Measurements from ENCODE around the gene ABCG1.

The ABCG1 gene

GRCh38 chr21:42232176-42232825 lies 13.4 kb downstream of the ABCG1 start:
- DNase-seq (ENCODE audit: low read depth) = no peak

DNA sequence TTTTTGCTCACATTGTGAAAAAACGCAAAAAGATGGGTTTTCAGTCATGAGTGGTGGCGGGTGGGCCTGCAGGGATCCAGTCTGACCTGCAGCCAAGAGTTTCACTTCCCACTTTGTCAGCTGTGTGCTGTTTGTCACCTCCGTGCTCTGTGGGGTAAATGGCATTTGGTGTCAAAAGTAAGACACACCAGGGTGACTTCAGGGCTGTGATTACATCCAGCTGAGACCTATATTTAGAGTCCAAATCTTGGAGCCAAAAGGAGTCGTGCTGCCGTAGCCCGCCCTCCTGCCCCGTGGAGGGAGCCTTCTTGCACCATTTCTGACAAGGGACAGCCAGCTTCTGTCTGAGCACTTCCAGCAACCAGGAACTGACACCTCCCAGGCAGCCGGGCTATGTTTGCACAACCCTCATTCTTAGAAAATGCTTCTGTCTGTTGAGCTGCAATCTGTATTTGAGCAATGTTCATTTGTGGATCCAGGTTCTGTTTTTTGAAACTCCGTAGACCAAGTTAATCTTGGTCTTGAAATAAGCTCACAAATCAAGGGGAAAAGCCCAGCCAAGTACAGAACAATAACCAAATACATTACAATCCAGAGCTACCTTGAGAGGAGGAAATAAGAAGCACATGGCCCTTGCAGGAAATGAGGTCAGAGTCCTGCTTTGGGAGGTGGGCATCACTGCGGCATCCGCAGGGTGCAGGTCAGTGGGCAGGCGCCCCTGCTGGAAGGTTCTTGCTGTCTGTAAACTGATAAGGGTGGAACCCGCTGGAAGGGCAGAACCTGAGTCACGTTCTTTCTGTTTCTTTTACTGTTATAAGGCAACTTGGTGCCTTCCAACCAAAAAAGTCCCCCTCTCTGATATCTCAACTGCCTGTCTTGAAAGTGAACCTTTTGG lies 14.4 kb downstream of the ABCG1 start:
- no peak for DNase-seq (ENCODE audit: low read depth)

- no peak for DNase-seq (ENCODE audit: low read depth)
Observed at GRCh38 chr21:42234041-42234440, 15.1 kb downstream of the ABCG1 start.

GRCh38 chr21:42234464-42235241 lies 15.7 kb downstream of the ABCG1 start:
- no peak for DNase-seq (ENCODE audit: low read depth)

DNA sequence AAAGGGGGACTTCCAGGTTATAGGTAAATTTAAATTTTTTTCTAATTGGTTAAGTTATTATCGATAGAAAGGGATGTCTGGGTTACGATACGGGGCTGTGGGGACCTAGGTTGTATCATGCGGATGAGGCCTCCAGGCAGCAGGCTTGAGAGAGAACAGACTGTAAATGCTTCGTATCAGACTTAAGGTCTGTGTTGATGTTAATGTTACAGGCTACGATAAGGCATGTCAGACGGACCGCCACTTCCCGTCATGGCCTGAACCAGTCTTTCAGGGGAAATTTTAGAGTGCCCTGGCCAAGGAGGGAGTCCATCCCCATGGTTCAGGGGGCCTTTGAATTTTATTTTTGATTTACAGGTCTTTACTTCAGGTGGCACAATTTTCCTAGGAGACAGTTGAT lies 16.7 kb downstream of the ABCG1 start:
- DNase-seq (ENCODE audit: low read depth) = no peak

- DNase-seq (ENCODE audit: low read depth) = no peak
Observed at GRCh38 chr21:42236014-42236413, 17.1 kb downstream of the ABCG1 start.

- DNase-seq (ENCODE audit: low read depth) = no peak
Observed at GRCh38 chr21:42236693-42237092, 17.8 kb downstream of the ABCG1 start.

DNA sequence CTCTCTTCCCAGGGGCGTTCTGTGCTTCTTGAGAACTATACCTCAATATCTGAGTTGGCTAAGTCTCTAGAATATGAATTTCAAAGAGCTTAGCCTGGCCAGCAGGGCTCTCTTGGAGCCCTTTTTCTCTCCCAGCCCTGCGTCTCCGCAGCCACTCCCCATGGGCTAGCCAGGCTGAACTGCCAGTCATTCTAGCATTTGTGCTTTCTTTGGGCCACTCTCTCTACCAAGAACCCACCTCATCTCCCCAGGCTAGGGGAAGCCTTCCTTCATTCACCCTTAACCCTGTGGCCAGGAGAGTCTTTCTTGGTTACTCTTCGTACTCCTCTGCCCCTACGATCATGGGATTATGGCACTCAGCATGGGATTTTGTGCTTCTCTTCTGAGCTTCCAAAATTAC lies 18.2 kb downstream of the ABCG1 start:
- no peak for DNase-seq (ENCODE audit: low read depth)

- no peak for DNase-seq (ENCODE audit: low read depth)
Observed at GRCh38 chr21:42237577-42237976, 18.6 kb downstream of the ABCG1 start.

DNA sequence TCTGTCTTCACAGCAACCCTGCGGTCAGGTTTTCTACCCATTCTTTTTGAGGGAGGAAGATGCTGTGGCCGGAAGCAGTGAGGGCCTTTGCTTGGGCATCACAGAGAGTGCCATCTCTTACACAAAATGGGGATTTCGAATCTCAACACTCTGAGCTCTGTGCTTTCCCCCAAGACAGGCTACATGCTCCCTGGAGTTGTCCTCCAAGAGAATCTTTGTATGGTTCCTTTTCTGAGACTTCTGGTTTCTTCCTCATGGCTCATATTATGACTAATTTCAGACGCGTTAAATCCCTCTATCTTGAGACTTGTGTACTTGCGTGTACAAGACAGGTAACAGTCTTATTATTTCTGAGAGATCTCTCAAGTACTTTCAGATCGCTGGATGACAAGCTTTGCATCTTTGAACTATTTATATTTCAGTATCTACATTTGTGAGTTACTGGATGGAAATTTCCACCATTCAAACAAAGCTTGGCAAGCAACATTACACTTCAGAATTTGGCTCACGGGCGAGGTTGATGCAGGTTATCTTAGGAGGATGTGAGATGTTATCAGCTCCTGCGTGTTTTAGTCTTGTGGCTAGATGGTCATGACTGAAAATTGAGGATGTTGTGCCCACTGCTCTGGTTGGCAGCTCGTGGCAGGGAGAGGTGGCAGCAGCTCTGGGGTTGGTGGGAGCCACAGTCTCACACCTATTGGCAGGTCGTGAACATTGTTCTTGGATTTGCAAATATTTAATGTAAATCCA lies 19.4 kb downstream of the ABCG1 start:
- DNase-seq (ENCODE audit: low read depth) = no peak

DNA sequence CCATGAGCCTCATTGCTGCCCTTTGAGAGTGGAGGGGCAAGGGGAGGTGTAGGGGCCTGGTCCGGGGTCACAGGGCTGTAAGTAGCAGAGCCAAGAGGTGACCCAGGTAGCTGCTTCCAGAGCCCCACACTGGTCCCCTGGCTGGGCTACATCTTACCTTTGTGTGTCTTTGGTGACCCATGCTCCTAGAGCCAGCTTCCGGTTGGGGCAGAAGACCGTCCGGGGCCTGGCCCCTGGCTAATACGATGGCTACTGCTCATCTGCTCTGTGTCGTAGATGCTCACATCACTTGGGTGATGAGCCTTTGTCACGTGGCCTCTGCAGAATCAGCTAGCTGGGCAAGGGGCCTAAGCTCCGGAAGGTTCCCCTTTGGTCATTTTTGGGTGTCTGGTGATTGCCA lies 20.6 kb downstream of the ABCG1 start:
- DNase-seq (ENCODE audit: low read depth) = no peak

- DNase-seq (ENCODE audit: low read depth) = no peak
Observed at GRCh38 chr21:42239973-42240372, 21.0 kb downstream of the ABCG1 start.

- DNase-seq (ENCODE audit: low read depth) = no peak
Observed at GRCh38 chr21:42242611-42243010, 23.7 kb downstream of the ABCG1 start.

DNA sequence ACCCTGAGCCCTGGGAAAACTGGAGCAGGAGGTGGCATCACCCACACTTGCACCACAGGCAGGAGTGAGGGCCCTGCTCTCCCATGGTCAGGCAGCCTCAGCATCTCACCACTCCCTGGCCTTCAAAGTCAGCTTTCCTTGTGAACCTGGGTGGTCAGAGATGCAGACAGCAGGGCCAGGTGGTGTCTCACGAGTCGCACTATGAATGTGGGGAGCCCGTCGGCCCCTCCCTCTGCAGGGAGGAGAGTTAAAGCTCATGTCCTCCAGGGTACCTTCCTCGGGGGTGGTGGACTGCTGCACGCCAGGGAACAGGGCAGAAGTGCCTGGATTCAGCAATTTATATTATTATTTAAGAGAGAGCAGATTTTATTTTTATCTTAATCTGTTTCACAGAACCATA lies 24.1 kb downstream of the ABCG1 start:
- DNase-seq (ENCODE audit: low read depth) = no peak

DNA sequence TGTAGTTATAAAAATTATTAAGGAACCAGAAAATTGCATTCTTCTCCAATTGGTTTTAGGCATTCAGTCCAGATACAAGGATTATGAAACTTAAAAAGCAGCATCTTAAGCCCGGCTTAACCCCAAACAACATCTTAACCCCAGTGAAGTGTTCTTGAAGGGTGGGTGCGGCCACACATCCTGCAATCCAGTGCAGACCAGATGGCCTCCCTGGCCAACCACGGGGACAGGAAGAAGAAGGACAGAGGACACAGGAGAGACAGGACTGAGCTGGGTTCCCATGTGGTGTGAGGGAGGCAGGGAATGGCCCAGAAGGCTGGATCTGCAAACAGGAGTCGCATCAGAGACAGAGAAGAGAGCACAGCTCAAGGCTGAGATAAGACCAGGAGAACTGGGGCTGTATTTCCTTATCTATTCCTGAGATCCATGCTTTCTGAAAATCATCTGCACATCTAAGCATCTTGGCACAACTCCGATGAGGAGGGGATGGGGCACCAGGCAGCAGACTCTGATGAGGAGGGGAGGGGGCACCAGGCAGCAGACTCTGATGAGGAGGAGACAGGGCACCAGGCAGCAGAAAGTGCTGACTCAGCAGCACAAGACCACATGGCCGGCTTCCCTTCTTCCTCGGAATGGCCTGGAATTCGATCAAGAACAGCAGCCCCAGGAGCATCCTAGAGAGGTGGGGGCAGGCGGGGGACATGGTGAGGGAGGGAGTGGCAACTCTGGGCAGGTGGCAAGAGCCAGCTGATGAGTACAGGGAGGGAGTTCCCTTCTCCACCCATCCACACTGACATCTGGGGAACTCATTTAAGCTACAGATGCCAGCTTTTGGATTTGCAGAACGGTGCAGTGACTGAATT lies 26.6 kb downstream of the ABCG1 start:
- no peak for DNase-seq (ENCODE audit: low read depth)

DNA sequence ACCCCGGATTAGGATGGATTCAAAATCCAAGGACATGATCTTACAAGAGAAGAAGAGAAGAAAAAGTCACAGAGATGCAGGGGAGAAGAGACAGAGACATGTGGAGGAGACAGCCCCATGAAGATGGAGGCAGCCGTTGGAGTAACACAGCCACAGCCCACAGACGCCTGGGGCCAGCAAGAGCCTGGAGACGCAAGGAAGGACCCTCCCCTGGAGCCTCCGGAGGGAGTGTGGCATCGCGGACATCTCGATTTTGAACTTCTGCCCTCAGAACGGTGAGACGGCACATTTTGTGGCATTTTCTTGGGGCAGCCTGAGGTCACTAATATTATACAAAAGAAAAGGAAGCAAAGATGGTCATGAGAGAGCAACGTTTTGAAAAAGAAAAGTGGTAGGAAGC lies 28.8 kb downstream of the ABCG1 start:
- DNase-seq (ENCODE audit: low read depth) = no peak

DNA sequence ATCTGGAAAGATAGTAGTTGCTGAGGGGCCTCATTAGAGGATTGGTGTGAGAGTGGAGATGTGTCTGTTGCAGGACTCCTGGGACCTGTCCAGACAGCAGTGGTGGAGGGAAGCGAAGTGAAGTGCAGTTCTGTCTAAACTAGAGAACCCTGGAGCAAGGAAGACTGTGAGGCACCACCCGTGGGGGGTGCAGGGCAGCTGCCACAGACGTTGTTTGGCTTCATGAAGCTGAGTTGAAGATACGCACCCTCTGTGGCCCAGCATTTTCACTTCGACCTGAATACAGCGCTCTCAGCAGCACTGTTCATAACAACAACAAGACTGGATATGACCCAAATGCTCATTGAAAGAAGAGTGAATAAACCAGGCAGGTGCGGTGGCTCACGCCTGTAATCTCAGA lies 29.3 kb downstream of the ABCG1 start:
- no peak for DNase-seq (ENCODE audit: low read depth)

GRCh38 chr21:42248783-42249597 lies 30.1 kb downstream of the ABCG1 start:
- no peak for DNase-seq (ENCODE audit: low read depth)

DNA sequence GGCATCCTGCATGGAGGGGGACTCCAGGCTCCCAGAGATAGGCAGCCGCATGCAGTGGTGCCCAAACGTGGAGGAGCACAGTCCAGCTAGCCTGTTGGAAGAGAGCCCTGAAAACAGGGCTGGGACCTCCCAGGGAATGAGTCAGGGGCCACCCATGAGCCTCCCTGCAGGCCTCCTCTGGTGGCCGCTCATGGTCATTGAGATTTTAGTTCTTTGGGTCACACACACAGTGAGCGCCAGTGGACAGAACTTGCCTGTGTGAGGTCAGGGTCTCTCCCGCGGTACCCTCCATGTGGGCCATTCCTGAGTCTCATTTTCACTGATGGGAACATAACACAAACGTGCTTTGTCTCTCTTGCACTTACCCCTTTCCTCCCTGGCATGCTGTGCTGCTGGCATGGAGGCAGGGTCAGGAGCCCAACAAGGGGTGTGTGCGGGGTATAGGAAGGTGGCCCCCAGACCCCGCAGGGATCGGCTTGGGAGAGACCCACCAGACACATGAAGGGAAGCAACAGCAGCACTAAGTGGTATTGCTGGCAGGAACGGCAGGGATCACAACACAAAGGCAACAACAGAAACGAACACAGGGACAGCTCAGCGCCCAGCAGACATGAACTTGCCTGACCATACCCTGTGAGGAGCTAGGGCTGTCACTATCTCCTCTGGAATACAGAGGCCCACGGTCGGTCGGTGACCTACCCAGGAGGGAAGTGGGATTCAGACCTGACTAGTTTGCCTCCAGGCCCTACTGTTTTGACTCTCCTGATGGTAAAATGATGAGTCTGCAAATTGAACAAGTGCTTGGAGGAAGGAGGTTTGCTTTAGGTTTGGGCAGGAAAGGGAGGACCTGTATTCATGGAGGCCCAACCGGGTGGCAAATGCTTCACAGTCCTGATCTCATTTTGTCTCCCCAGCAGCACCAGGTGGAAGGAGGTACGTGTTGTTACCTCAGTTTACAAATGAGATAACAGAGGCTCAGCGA lies 31.8 kb downstream of the ABCG1 start:
- no peak for DNase-seq (ENCODE audit: low read depth)
